ENCODE results near the gene IKBKG.

DNA sequence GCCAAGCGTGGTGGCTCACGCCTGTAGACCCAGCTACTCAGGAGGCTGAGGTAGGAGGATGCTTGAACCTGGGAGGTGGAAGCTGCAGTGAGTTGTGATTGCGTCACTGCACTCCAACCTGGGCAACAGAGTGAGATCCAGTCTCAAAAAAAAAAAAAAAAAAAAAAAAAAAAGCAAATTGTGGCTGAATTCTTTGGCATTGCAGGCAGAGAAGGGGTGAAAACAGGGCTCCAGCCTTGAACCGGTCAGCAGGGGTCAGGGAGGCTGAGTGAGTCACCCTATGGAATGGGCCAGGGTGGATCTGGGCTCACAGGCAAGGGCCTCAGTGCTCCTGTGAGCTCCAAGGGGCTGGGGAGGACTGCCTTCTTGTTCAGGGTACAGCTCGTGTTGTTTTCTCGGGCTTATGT lies 18.2 kb upstream of the IKBKG start:
- no peak for TF ChIP-seq EZH2 (IDR thresholded peaks at IDR 0.05; ENCODE audit: borderline replicate concordance, low read depth, low read length, poor library complexity, severe bottlenecking)
- TF ChIP-seq, protein P1, sequence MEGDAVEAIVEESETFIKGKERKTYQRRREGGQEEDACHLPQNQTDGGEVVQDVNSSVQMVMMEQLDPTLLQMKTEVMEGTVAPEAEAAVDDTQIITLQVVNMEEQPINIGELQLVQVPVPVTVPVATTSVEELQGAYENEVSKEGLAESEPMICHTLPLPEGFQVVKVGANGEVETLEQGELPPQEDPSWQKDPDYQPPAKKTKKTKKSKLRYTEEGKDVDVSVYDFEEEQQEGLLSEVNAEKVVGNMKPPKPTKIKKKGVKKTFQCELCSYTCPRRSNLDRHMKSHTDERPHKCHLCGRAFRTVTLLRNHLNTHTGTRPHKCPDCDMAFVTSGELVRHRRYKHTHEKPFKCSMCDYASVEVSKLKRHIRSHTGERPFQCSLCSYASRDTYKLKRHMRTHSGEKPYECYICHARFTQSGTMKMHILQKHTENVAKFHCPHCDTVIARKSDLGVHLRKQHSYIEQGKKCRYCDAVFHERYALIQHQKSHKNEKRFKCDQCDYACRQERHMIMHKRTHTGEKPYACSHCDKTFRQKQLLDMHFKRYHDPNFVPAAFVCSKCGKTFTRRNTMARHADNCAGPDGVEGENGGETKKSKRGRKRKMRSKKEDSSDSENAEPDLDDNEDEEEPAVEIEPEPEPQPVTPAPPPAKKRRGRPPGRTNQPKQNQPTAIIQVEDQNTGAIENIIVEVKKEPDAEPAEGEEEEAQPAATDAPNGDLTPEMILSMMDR (conservative IDR thresholded peaks at IDR 0.05; ENCODE audit: low read depth, low read length), result no peak

Measured in A673 (cell line).